CD14-positive monocyte (primary cell): ENCODE data around the gene KIZ. TPM values are rescaled to one million over a fixed set of nuclear protein-coding genes. Genes with fewer than 3 reads are reported as not detected.

Source experiments
- DNase-seq, 3 donors: peaks; one replicate each; pipeline ENCODE4 v3.0.0-alpha.2; 2011 to 2022
- H2AFZ ChIP-seq: 2 replicates; pipeline ENCODE4 v1.6.0; 2012; ENCODE audit warnings: mild to moderate bottlenecking, low read depth, low read length, inconsistent platforms; ENCODE audit not compliant: insufficient read depth, poor library complexity, severe bottlenecking
- H3K27ac ChIP-seq, 2 donors: 1 replicate in 1 of 2; 2 replicates in 1 of 2; pipeline ENCODE4 v1.5.1; 2012 to 2013; ENCODE audit warnings: low read length in 2 of 2, control low read depth in 1 of 2, inconsistent platforms in 1 of 2, low read depth in 1 of 2, mild to moderate bottlenecking in 1 of 2
- H3K27me3 ChIP-seq, 2 donors: one replicate each; pipeline versions ENCODE4 v1.6.0 to v1.6.1; 2011 to 2013; ENCODE audit warnings: low read length in 2 of 2; ENCODE audit not compliant: control insufficient read depth in 2 of 2, insufficient read depth in 2 of 2
- H3K36me3 ChIP-seq, 2 donors: replicated peaks in 1 of 2; 1 replicate in 1 of 2; 2 replicates in 1 of 2; pipeline versions ENCODE4 v1.5.1 to v1.6.1; 2012 to 2013; ENCODE audit warnings: low read length in 2 of 2, control low read depth in 1 of 2, inconsistent platforms in 1 of 2, mild to moderate bottlenecking in 1 of 2; ENCODE audit not compliant: insufficient read depth in 2 of 2, control insufficient read depth in 1 of 2
- H3K4me1 ChIP-seq, 2 donors: 1 replicate in 1 of 2; 2 replicates in 1 of 2; pipeline versions ENCODE4 v1.5.1 to v1.6.1; 2012 to 2013; ENCODE audit warnings: low read length in 2 of 2, control low read depth in 1 of 2, inconsistent platforms in 1 of 2, mild to moderate bottlenecking in 1 of 2, moderate library complexity in 1 of 2; ENCODE audit not compliant: insufficient read depth in 2 of 2, control insufficient read depth in 1 of 2
- H3K4me2 ChIP-seq: replicated peaks from 2 replicates; pipeline ENCODE3; 2012; ENCODE audit warnings: low read length, moderate library complexity, mild to moderate bottlenecking; ENCODE audit not compliant: poor library complexity, severe bottlenecking; ENCODE audit errors: extremely low read depth
- H3K4me3 ChIP-seq, 3 experiments: fragments of 200-600 bp in 1 of 3; sonication (generic) in 1 of 3; replicated peaks in 1 of 3; 1 replicate in 2 of 3; 2 replicates in 1 of 3; pipeline ENCODE4 v1.5.1; 2011 to 2013; ENCODE audit warnings: low read length in 3 of 3, mild to moderate bottlenecking in 3 of 3, control low read depth in 2 of 3, low read depth in 2 of 3, inconsistent platforms in 1 of 3, moderate library complexity in 1 of 3
- H3K79me2 ChIP-seq: 2 replicates; pipeline ENCODE4 v1.6.0; 2012; ENCODE audit warnings: mild to moderate bottlenecking, control low read depth, inconsistent platforms, low read length, moderate library complexity; ENCODE audit not compliant: insufficient read depth
- H3K9ac ChIP-seq: 2 replicates; pipeline ENCODE4 v1.6.0; 2017; ENCODE audit warnings: low read length, mild to moderate bottlenecking; ENCODE audit not compliant: insufficient read depth, poor library complexity, severe bottlenecking
- H3K9me3 ChIP-seq, 2 donors: replicated peaks in 1 of 2; 1 replicate in 1 of 2; 2 replicates in 1 of 2; pipeline versions ENCODE4 v1.5.1 to v1.6.1; 2012 to 2013; ENCODE audit warnings: low read length in 2 of 2, control low read depth in 1 of 2; ENCODE audit not compliant: control insufficient read depth in 1 of 2, insufficient read depth in 1 of 2
- H4K20me1 ChIP-seq: 2 replicates; pipeline ENCODE4 v1.6.0; 2012; ENCODE audit warnings: mild to moderate bottlenecking, low read length, control low read depth, moderate library complexity; ENCODE audit not compliant: insufficient read depth
- H3K27ac Mint-ChIP-seq, 7 donors: one replicate each; pipeline ENCODE4 v1.8.0; 2020; ENCODE audit warnings: mild to moderate bottlenecking in 7 of 7, mixed read lengths in 7 of 7, moderate library complexity in 6 of 7, inconsistent platforms in 2 of 7
- H3K27me3 Mint-ChIP-seq, 3 donors: one replicate each; pipeline ENCODE4 v1.8.0; 2021 to 2022; ENCODE audit warnings: low read depth in 3 of 3, mild to moderate bottlenecking in 3 of 3, mixed read lengths in 3 of 3, moderate library complexity in 3 of 3, inconsistent platforms in 1 of 3
- H3K36me3 Mint-ChIP-seq, 2 donors: one replicate each; pipeline ENCODE4 v1.8.0; 2020; ENCODE audit warnings: mixed read lengths in 2 of 2, inconsistent platforms in 1 of 2, mild to moderate bottlenecking in 1 of 2
- H3K4me1 Mint-ChIP-seq: one replicate; pipeline ENCODE4 v1.8.0; 2020; ENCODE audit warnings: mild to moderate bottlenecking, mixed read lengths
- H3K4me3 Mint-ChIP-seq, 2 donors: one replicate each; pipeline ENCODE4 v1.8.0; 2020; ENCODE audit warnings: mild to moderate bottlenecking in 2 of 2, mixed read lengths in 2 of 2, moderate library complexity in 1 of 2
- H3K9me3 Mint-ChIP-seq, 7 donors: one replicate each; pipeline ENCODE4 v1.8.0; 2020 to 2022; ENCODE audit warnings: mixed read lengths in 7 of 7, mild to moderate bottlenecking in 6 of 7, moderate library complexity in 6 of 7, inconsistent platforms in 2 of 7
- WGBS: methylation state at CpG from one replicate; pipeline ENCODE4 v1.1.5; 2013; ENCODE audit warnings: missing lambda C conversion rate; ENCODE audit not compliant: insufficient coverage; 5-methylcytosine and 5-hydroxymethylcytosine counted together
- intact Hi-C, 2 donors: fragments of 100-400 bp; cut with micrococcal nuclease; formaldehyde crosslinking; loops; one replicate each; pipeline versions ENCODE4 v1.15.0 to v1.15.1; 2023
- polyA plus RNA-seq, 3 donors: library from polyadenylated mRNA; depleted of rRNA in 1 of 3; unstranded in 2 of 3; stranded (reverse) in 1 of 3; fragments of 300-500 nt in 2 of 3; fragments of >200 nt in 1 of 3; fragmentation: Illumina TruSeq in 2 of 3; gene quantifications; 1 replicate in 2 of 3; 2 replicates in 1 of 3; pipeline ENCODE4 v1.2.3, GENCODE V29; 2012 to 2021
- TF ChIP-seq, protein P1 (sequence below): fragments of 200-600 bp; IDR thresholded peaks from one replicate; pipeline ENCODE4 v1.8.0; 2022; ENCODE audit warnings: antibody characterized with exemption, mild to moderate bottlenecking

Gene KIZ
- polyA plus RNA-seq, 3 donors = 7.2 to 13.2 (median 10.2) TPM

GRCh38 chr20:21155268-21155667 is 29.4 kb downstream of the KIZ start:
- Mint-ChIP-seq H3K27me3 (peaks cover 0 to 2% (median 0%) of the 10 kb centered on the region in 3 donors), H3K4me1 (no peaks in the 10 kb centered on the region), H3K27ac (no peak overlapping the region), H3K36me3 (peaks cover 4 to 8% of the 10 kb centered on the region in 2 donors), H3K9me3 (peaks cover 0 to 2% (median 0%) of the 10 kb centered on the region in 7 donors), H3K4me3 (no peak overlapping the region)
- Histone ChIP-seq H3K9me3 (no peaks in the 10 kb centered on the region), H3K79me2 (no peaks in the 10 kb centered on the region), H3K4me2 (no peak overlapping the region), H2AFZ (no peak overlapping the region), H3K4me3 (no peak overlapping the region), H3K27ac (no peak overlapping the region), H3K27me3 (no peaks in the 10 kb centered on the region), H3K9ac (no peak overlapping the region), H3K4me1 (no peaks in the 10 kb centered on the region), H4K20me1 (no peaks in the 10 kb centered on the region), H3K36me3 (no peaks in the 10 kb centered on the region)
- no peak for DNase-seq
- TF ChIP-seq, protein P1, sequence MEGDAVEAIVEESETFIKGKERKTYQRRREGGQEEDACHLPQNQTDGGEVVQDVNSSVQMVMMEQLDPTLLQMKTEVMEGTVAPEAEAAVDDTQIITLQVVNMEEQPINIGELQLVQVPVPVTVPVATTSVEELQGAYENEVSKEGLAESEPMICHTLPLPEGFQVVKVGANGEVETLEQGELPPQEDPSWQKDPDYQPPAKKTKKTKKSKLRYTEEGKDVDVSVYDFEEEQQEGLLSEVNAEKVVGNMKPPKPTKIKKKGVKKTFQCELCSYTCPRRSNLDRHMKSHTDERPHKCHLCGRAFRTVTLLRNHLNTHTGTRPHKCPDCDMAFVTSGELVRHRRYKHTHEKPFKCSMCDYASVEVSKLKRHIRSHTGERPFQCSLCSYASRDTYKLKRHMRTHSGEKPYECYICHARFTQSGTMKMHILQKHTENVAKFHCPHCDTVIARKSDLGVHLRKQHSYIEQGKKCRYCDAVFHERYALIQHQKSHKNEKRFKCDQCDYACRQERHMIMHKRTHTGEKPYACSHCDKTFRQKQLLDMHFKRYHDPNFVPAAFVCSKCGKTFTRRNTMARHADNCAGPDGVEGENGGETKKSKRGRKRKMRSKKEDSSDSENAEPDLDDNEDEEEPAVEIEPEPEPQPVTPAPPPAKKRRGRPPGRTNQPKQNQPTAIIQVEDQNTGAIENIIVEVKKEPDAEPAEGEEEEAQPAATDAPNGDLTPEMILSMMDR = no peak
- intact Hi-C loops = no loop called here
- 100% methylated on average over 1 of the region's 5 CpGs for WGBS

DNA sequence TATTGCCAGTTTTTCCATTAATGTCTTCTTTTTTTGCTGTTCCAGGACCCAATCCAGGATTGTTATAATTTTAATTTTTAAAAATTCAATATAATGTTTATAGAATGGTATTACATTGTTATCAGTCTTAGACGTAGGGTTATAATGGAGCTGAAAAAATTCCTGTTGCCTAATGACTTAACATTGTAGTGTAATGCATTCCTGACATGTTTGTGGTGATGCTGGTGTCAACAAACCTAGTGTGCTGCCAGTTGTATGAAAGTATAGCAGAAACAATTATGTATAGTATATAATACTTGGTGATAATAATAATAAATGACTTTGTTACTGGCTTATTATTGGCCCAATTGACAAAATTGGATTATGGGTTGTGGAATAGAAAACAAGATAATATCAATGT is 30.4 kb downstream of the KIZ start:
- Histone ChIP-seq H3K27ac (no peak overlapping the region), H3K27me3 (no peaks in the 10 kb centered on the region), H3K36me3 (no peaks in the 10 kb centered on the region), H3K4me1 (no peaks in the 10 kb centered on the region), H3K79me2 (no peaks in the 10 kb centered on the region), H3K4me2 (no peak overlapping the region), H3K4me3 (no peak overlapping the region), H3K9ac (no peak overlapping the region), H4K20me1 (no peaks in the 10 kb centered on the region), H3K9me3 (no peaks in the 10 kb centered on the region), H2AFZ (no peak overlapping the region)
- intact Hi-C loops = no loop called here
- Mint-ChIP-seq H3K4me1 (no peaks in the 10 kb centered on the region), H3K36me3 (peaks cover 5 to 8% of the 10 kb centered on the region in 2 donors), H3K4me3 (no peak overlapping the region), H3K27me3 (peaks cover 0 to 4% (median 0%) of the 10 kb centered on the region in 3 donors), H3K27ac (no peak overlapping the region), H3K9me3 (peaks cover 0 to 3% (median 0%) of the 10 kb centered on the region in 7 donors)
- WGBS = 80% methylated on average over 1 of the region's 1 CpG
- TF ChIP-seq, protein P1 = no peak
- no peak for DNase-seq
